Astrocyte (in vitro differentiated cells and primary cell): ENCODE data around the gene DDIT4. TPM values are rescaled to one million over a fixed set of nuclear protein-coding genes. Genes with fewer than 3 reads are reported as not detected.
"Not testable (repeated sequence)": the region's sequence is repeated elsewhere in the genome, so short reads cannot be mapped to it uniquely, and the experiment has no call there.

Source experiments
- DNase-seq: peaks from one replicate; pipeline ENCODE4 v3.0.0-alpha.2; 2010; ENCODE audit warnings: low read depth
- FAIRE-seq: peaks from 2 replicates; lab custom pipeline; 2011; peaks lifted over from hg19 to GRCh38; lab: Jason Lieb, UNC
- H2AFZ ChIP-seq: 2 replicates; pipeline ENCODE4 v1.6.0; 2012; ENCODE audit warnings: low read depth, low read length, inconsistent platforms
- H3K27ac ChIP-seq: 2 replicates; pipeline ENCODE4 v1.5.1; 2011; ENCODE audit warnings: low read depth, low read length, inconsistent platforms
- H3K27me3 ChIP-seq: 2 replicates; pipeline ENCODE4 v1.6.0; 2011; ENCODE audit warnings: low read length, inconsistent platforms; ENCODE audit not compliant: insufficient read depth
- H3K36me3 ChIP-seq: 2 replicates; pipeline ENCODE4 v1.5.1; 2011; ENCODE audit warnings: low read length, inconsistent platforms; ENCODE audit not compliant: insufficient read depth
- H3K4me1 ChIP-seq: 2 replicates; pipeline ENCODE4 v1.5.1; 2011; ENCODE audit warnings: low read length, inconsistent platforms; ENCODE audit not compliant: insufficient read depth
- H3K4me2 ChIP-seq: 2 replicates; pipeline ENCODE4 v1.6.0; 2012; ENCODE audit warnings: low read length, inconsistent platforms
- H3K4me3 ChIP-seq: 2 replicates; pipeline ENCODE4 v1.5.1; 2011; ENCODE audit warnings: low read depth, mild to moderate bottlenecking, low read length, inconsistent platforms; ENCODE audit not compliant: insufficient read depth
- H3K79me2 ChIP-seq: 2 replicates; pipeline ENCODE4 v1.6.0; 2012; ENCODE audit warnings: mild to moderate bottlenecking, low read length, inconsistent platforms; ENCODE audit not compliant: insufficient read depth
- H3K9ac ChIP-seq: 2 replicates; pipeline ENCODE4 v1.6.0; 2012; ENCODE audit warnings: mild to moderate bottlenecking, low read length, inconsistent platforms
- H3K9me3 ChIP-seq: 2 replicates; pipeline ENCODE4 v1.5.1; 2012; ENCODE audit warnings: low read depth, mild to moderate bottlenecking, low read length, inconsistent platforms; ENCODE audit not compliant: insufficient read depth
- H4K20me1 ChIP-seq: 2 replicates; pipeline ENCODE4 v1.6.0; 2012; ENCODE audit warnings: low read length, inconsistent platforms; ENCODE audit not compliant: insufficient read depth
- H3K27ac Mint-ChIP-seq: one replicate; pipeline ENCODE4 v1.8.0; 2021; ENCODE audit warnings: mild to moderate bottlenecking, mixed read lengths; ENCODE audit not compliant: unreplicated experiment
- H3K27me3 Mint-ChIP-seq: one replicate; pipeline ENCODE4 v1.8.0; 2021; ENCODE audit warnings: low read depth, mixed read lengths; ENCODE audit not compliant: unreplicated experiment
- H3K36me3 Mint-ChIP-seq: one replicate; pipeline ENCODE4 v1.8.0; 2021; ENCODE audit warnings: low read depth, mixed read lengths; ENCODE audit not compliant: unreplicated experiment
- H3K4me1 Mint-ChIP-seq: one replicate; pipeline ENCODE4 v1.8.0; 2021; ENCODE audit warnings: low read depth, mixed read lengths; ENCODE audit not compliant: unreplicated experiment
- H3K4me3 Mint-ChIP-seq: one replicate; pipeline ENCODE4 v1.8.0; 2021; ENCODE audit warnings: mild to moderate bottlenecking, moderate library complexity, mixed read lengths; ENCODE audit not compliant: unreplicated experiment
- H3K9me3 Mint-ChIP-seq: one replicate; pipeline ENCODE4 v1.8.0; 2021; ENCODE audit warnings: mild to moderate bottlenecking, mixed read lengths; ENCODE audit not compliant: unreplicated experiment
- CTCF ChIP-seq: IDR thresholded peaks from 2 replicates; pipeline ENCODE4 v1.5.1; 2011; ENCODE audit warnings: low read depth, mild to moderate bottlenecking, inconsistent platforms, low read length, moderate library complexity; ENCODE audit not compliant: insufficient read depth
- EZH2 ChIP-seq: IDR thresholded peaks from 2 replicates; pipeline ENCODE4 v1.6.1; 2012; ENCODE audit warnings: mild to moderate bottlenecking, low read length, inconsistent platforms; ENCODE audit not compliant: insufficient read depth
- total RNA-seq: library from RNA; stranded (reverse); gene quantifications from 2 replicates; pipeline ENCODE4 v1.2.1, GENCODE V29; 2021

The DDIT4 gene
- total RNA-seq, 1 donor from 2014 or later: 244 TPM

GRCh38 chr10:72267819-72268399 lies 5.8 kb upstream of the DDIT4 start:
- TF ChIP-seq CTCF (no peak), EZH2 (no peak)
- no peak for DNase-seq
- Histone ChIP-seq H3K27ac (no peak overlapping the region), H3K36me3 (no peaks in the 10 kb centered on the region), H3K79me2 (no peaks in the 10 kb centered on the region), H3K9me3 (no peaks in the 10 kb centered on the region), H3K4me1 (peaks cover 5% of the 10 kb centered on the region), H3K27me3 (peaks cover 4% of the 10 kb centered on the region), H3K4me2 (no peak overlapping the region), H4K20me1 (no peaks in the 10 kb centered on the region), H2AFZ (no peak overlapping the region), H3K4me3 (no peak overlapping the region), H3K9ac (no peak overlapping the region)
- no peak for FAIRE-seq
- H3K4me3 Mint-ChIP-seq: no peak overlapping the region
- no peaks in the 10 kb centered on the region for H3K9me3 Mint-ChIP-seq
- peak overlapping the region; percentile 62 for H3K27ac Mint-ChIP-seq
- H3K36me3 Mint-ChIP-seq: no peaks in the 10 kb centered on the region
- H3K4me1 Mint-ChIP-seq: peaks cover 22% of the 10 kb centered on the region
- H3K27me3 Mint-ChIP-seq: no peaks in the 10 kb centered on the region

- DNase-seq, FAIRE-seq, H3K79me2 ChIP-seq, H3K36me3 Mint-ChIP-seq, H3K27me3 Mint-ChIP-seq, H3K4me3 Mint-ChIP-seq, H3K27ac Mint-ChIP-seq, H3K4me3 ChIP-seq, H3K36me3 ChIP-seq, H4K20me1 ChIP-seq, H2AFZ ChIP-seq, H3K9ac ChIP-seq, H3K9me3 Mint-ChIP-seq, H3K27ac ChIP-seq, H3K27me3 ChIP-seq, H3K4me1 ChIP-seq, H3K9me3 ChIP-seq, H3K4me2 ChIP-seq: not testable (repeated sequence)
- peaks cover 20% of the 10 kb centered on the region for H3K4me1 Mint-ChIP-seq
Measured at GRCh38 chr10:72268475-72269200, 5.1 kb upstream of the DDIT4 start.

GRCh38 chr10:72270607-72271281 lies 3.0 kb upstream of the DDIT4 start:
- Mint-ChIP-seq H3K27me3 (no peaks in the 10 kb centered on the region), H3K36me3 (peaks cover 11% of the 10 kb centered on the region), H3K9me3 (no peaks in the 10 kb centered on the region), H3K4me1 (peaks cover 8% of the 10 kb centered on the region), H3K4me3 (no peak overlapping the region), H3K27ac (peak overlapping the region; percentile 48)
- peaks cover 24% of the 10 kb centered on the region for H3K4me1 ChIP-seq
- H3K27me3 ChIP-seq: no peaks in the 10 kb centered on the region
- no peak for FAIRE-seq
- H3K9me3 ChIP-seq: no peaks in the 10 kb centered on the region
- no peak overlapping the region for H3K4me2 ChIP-seq
- no peak overlapping the region for H3K4me3 ChIP-seq
- H3K27ac ChIP-seq: no peak overlapping the region
- no peak overlapping the region for H3K9ac ChIP-seq
- no peak overlapping the region for H2AFZ ChIP-seq
- peaks cover 17% of the 10 kb centered on the region for H4K20me1 ChIP-seq
- TF ChIP-seq CTCF (no peak), EZH2 (no peak)
- no peak for DNase-seq
- H3K36me3 ChIP-seq: no peaks in the 10 kb centered on the region
- peaks cover 9% of the 10 kb centered on the region for H3K79me2 ChIP-seq
